Mucosa of stomach (tissue), 1 donor: ENCODE data around the gene LAMC3.

Source experiments
- H3K27me3 ChIP-seq: one replicate; pipeline ENCODE4 v1.7.0; 2013; ENCODE audit warnings: mild to moderate bottlenecking, low read length; ENCODE audit not compliant: control insufficient read depth, insufficient read depth
- H3K36me3 ChIP-seq: one replicate; pipeline ENCODE4 v1.7.0; 2013; ENCODE audit warnings: low read length; ENCODE audit not compliant: control insufficient read depth, insufficient read depth
- H3K4me1 ChIP-seq: one replicate; pipeline ENCODE4 v1.7.0; 2013; ENCODE audit warnings: mild to moderate bottlenecking, low read length; ENCODE audit not compliant: control insufficient read depth, insufficient read depth
- H3K4me3 ChIP-seq: one replicate; pipeline ENCODE4 v1.7.0; 2013; ENCODE audit warnings: low read length
- H3K9ac ChIP-seq: one replicate; pipeline ENCODE4 v1.7.0; 2013; ENCODE audit warnings: mild to moderate bottlenecking, low read length, moderate library complexity
- H3K9me3 ChIP-seq: one replicate; pipeline ENCODE4 v1.7.0; 2013; ENCODE audit warnings: mild to moderate bottlenecking, low read length, moderate library complexity; ENCODE audit not compliant: control insufficient read depth
- donor health status: Pancreatic carcinoma.

LAMC3 gene

GRCh38 chr9:131037335-131038255 lies 28.6 kb downstream of the LAMC3 start:
- Histone ChIP-seq H3K4me1 (no peaks in the 10 kb centered on the region), H3K4me3 (no peak overlapping the region), H3K27me3 (no peaks in the 10 kb centered on the region), H3K9me3 (no peaks in the 10 kb centered on the region), H3K9ac (no peak overlapping the region), H3K36me3 (no peaks in the 10 kb centered on the region)

GRCh38 chr9:131038256-131039128 lies 29.5 kb downstream of the LAMC3 start:
- Histone ChIP-seq H3K4me3 (no peak overlapping the region), H3K36me3 (no peaks in the 10 kb centered on the region), H3K4me1 (no peaks in the 10 kb centered on the region), H3K9me3 (no peaks in the 10 kb centered on the region), H3K27me3 (no peaks in the 10 kb centered on the region), H3K9ac (no peak overlapping the region)

- Histone ChIP-seq H3K4me3 (no peak overlapping the region), H3K9me3 (no peaks in the 10 kb centered on the region), H3K4me1 (no peaks in the 10 kb centered on the region), H3K9ac (no peak overlapping the region), H3K27me3 (no peaks in the 10 kb centered on the region), H3K36me3 (no peaks in the 10 kb centered on the region)
Observed at GRCh38 chr9:131039129-131039954, 30.4 kb downstream of the LAMC3 start.

GRCh38 chr9:131042666-131043065 lies 33.7 kb downstream of the LAMC3 start:
- H3K4me3 ChIP-seq = no peak overlapping the region
- H3K9ac ChIP-seq = no peak overlapping the region
- H3K4me1 ChIP-seq = no peaks in the 10 kb centered on the region
- H3K36me3 ChIP-seq = no peaks in the 10 kb centered on the region
- H3K27me3 ChIP-seq = no peaks in the 10 kb centered on the region
- no peaks in the 10 kb centered on the region for H3K9me3 ChIP-seq

- no peaks in the 10 kb centered on the region for H3K9me3 ChIP-seq
- H3K36me3 ChIP-seq = no peaks in the 10 kb centered on the region
- H3K27me3 ChIP-seq = no peaks in the 10 kb centered on the region
- no peak overlapping the region for H3K9ac ChIP-seq
- no peak overlapping the region for H3K4me3 ChIP-seq
- H3K4me1 ChIP-seq = no peaks in the 10 kb centered on the region
Observed at GRCh38 chr9:131043087-131043486, 34.1 kb downstream of the LAMC3 start.

- no peaks in the 10 kb centered on the region for H3K36me3 ChIP-seq
- no peaks in the 10 kb centered on the region for H3K9me3 ChIP-seq
- no peaks in the 10 kb centered on the region for H3K4me1 ChIP-seq
- H3K27me3 ChIP-seq = no peaks in the 10 kb centered on the region
- H3K9ac ChIP-seq = no peak overlapping the region
- H3K4me3 ChIP-seq = no peak overlapping the region
Observed at GRCh38 chr9:131043646-131044045, 34.7 kb downstream of the LAMC3 start.

- no peaks in the 10 kb centered on the region for H3K4me1 ChIP-seq
- no peaks in the 10 kb centered on the region for H3K27me3 ChIP-seq
- no peak overlapping the region for H3K4me3 ChIP-seq
- H3K9ac ChIP-seq = no peak overlapping the region
- no peaks in the 10 kb centered on the region for H3K36me3 ChIP-seq
- H3K9me3 ChIP-seq = no peaks in the 10 kb centered on the region
Observed at GRCh38 chr9:131045300-131046092, 36.5 kb downstream of the LAMC3 start.

- H3K27me3 ChIP-seq = no peaks in the 10 kb centered on the region
- no peaks in the 10 kb centered on the region for H3K4me1 ChIP-seq
- no peak overlapping the region for H3K4me3 ChIP-seq
- no peaks in the 10 kb centered on the region for H3K9me3 ChIP-seq
- no peaks in the 10 kb centered on the region for H3K36me3 ChIP-seq
- no peak overlapping the region for H3K9ac ChIP-seq
Observed at GRCh38 chr9:131046093-131046380, 37.1 kb downstream of the LAMC3 start.

GRCh38 chr9:131046581-131047202 lies 37.7 kb downstream of the LAMC3 start:
- Histone ChIP-seq H3K4me3 (no peak overlapping the region), H3K4me1 (no peaks in the 10 kb centered on the region), H3K27me3 (no peaks in the 10 kb centered on the region), H3K9me3 (no peaks in the 10 kb centered on the region), H3K36me3 (no peaks in the 10 kb centered on the region), H3K9ac (no peak overlapping the region)

GRCh38 chr9:131048332-131048731 lies 39.4 kb downstream of the LAMC3 start:
- Histone ChIP-seq H3K27me3 (no peaks in the 10 kb centered on the region), H3K4me3 (no peak overlapping the region), H3K36me3 (no peaks in the 10 kb centered on the region), H3K9me3 (no peaks in the 10 kb centered on the region), H3K9ac (no peak overlapping the region), H3K4me1 (no peaks in the 10 kb centered on the region)

- Histone ChIP-seq H3K9me3 (no peaks in the 10 kb centered on the region), H3K36me3 (no peaks in the 10 kb centered on the region), H3K27me3 (no peaks in the 10 kb centered on the region), H3K4me3 (no peak overlapping the region), H3K4me1 (no peaks in the 10 kb centered on the region), H3K9ac (no peak overlapping the region)
Observed at GRCh38 chr9:131048820-131049219, 39.8 kb downstream of the LAMC3 start.
